Amniotic stem cell (primary cell): ENCODE measurements around the gene C1orf52.
A peak's percentile ranks its signal among the peaks of the same experiment; 100 is the strongest.

ENCODE experiments used
- DNase-seq: peaks from one replicate; lab custom pipeline; 2025; lab: John Stamatoyannopoulos, UW

The C1orf52 gene

GRCh38 chr1:85229574-85230097 is 29.8 kb downstream of the C1orf52 start:
- no peak for DNase-seq

- no peak for DNase-seq
Observed at GRCh38 chr1:85228972-85229371, 30.5 kb downstream of the C1orf52 start.

GRCh38 chr1:85225624-85226380 is 33.7 kb downstream of the C1orf52 start:
- DNase-seq, result no peak

GRCh38 chr1:85224734-85225623 is 34.5 kb downstream of the C1orf52 start:
- DNase-seq, result no peak

GRCh38 chr1:85224295-85224694 is 35.2 kb downstream of the C1orf52 start:
- no peak for DNase-seq

GRCh38 chr1:85223334-85223733 is 36.1 kb downstream of the C1orf52 start:
- no peak for DNase-seq

GRCh38 chr1:85220756-85221201 is 38.7 kb downstream of the C1orf52 start:
- DNase-seq, result peak; percentile 45

- no peak for DNase-seq
Observed at GRCh38 chr1:85219853-85220610, 39.4 kb downstream of the C1orf52 start.

- DNase-seq, result no peak
Observed at GRCh38 chr1:85216697-85217096, 42.8 kb downstream of the C1orf52 start.

- no peak for DNase-seq
Observed at GRCh38 chr1:85214654-85215053, 44.8 kb downstream of the C1orf52 start.

- no peak for DNase-seq
Observed at GRCh38 chr1:85208488-85208887, 51.0 kb downstream of the C1orf52 start.

GRCh38 chr1:85203573-85204171 is 55.8 kb downstream of the C1orf52 start:
- DNase-seq, result no peak

- no peak for DNase-seq
Observed at GRCh38 chr1:85202864-85203255, 56.6 kb downstream of the C1orf52 start.

- no peak for DNase-seq
Observed at GRCh38 chr1:85202092-85202863, 57.2 kb downstream of the C1orf52 start.

- DNase-seq, result no peak
Observed at GRCh38 chr1:85201340-85202091, 57.9 kb downstream of the C1orf52 start.

- no peak for DNase-seq
Observed at GRCh38 chr1:85200463-85201339, 58.8 kb downstream of the C1orf52 start, which contains the start of gene SYDE2. Gene SYDE2 (minus strand): TSS chr1:85201016. CDS start chr1:85200996, 20 bp downstream.
